GM12801 (cell line): ENCODE data around the gene SUGCT.

Experiments used
- CTCF ChIP-seq: IDR thresholded peaks from one replicate; pipeline ENCODE4 v1.5.1; 2011; ENCODE audit warnings: control low read depth; ENCODE audit not compliant: insufficient read length; ENCODE audit errors: extremely low read depth

The SUGCT gene

GRCh38 chr7:40595129-40595528 is 460.3 kb downstream of the SUGCT start:
- TF ChIP-seq CTCF: no peak

GRCh38 chr7:40595832-40596231 is 461.0 kb downstream of the SUGCT start:
- TF ChIP-seq CTCF: no peak

- TF ChIP-seq CTCF: no peak
These were observed 462.7 kb downstream of the SUGCT start for GRCh38 chr7:40597517-40597916.

- TF ChIP-seq CTCF: no peak
These were observed 464.1 kb downstream of the SUGCT start for GRCh38 chr7:40598915-40599314.

GRCh38 chr7:40599836-40600235 is 465.0 kb downstream of the SUGCT start:
- TF ChIP-seq CTCF: no peak

GRCh38 chr7:40604601-40605438 is 470.0 kb downstream of the SUGCT start:
- no peak for TF ChIP-seq CTCF

GRCh38 chr7:40608321-40609075 is 473.7 kb downstream of the SUGCT start:
- TF ChIP-seq CTCF: no peak
